ENCODE results near the gene GPSM3. TPM values are rescaled to one million over a fixed set of nuclear protein-coding genes. Genes with fewer than 3 reads are reported as not detected.

The GPSM3 gene
- total RNA-seq: 10 to 100 TPM; 18.9 to 80.4 (median 30.6) TPM

- H3K27me3 ChIP-seq: no peaks in the 10 kb centered on the region
- ATAC-seq (ENCODE audit: low FRiP score in 2 of 2) (no peak), DNase-seq (peak; percentile 75 to 83)
- H3K36me3 ChIP-seq: peaks cover 0 to 11% (median 4%) of the 10 kb centered on the region in 4 donors
- H3K4me3 ChIP-seq: peak within 1 kb of the TSS in 3 of 4 donors; percentile 72 to 96 (median 80)
- no peaks in the 10 kb centered on the region for H3K9me3 ChIP-seq
- no peak for TF ChIP-seq CTCF (IDR thresholded peaks at IDR 0.05)
- peak; percentile 50 to 54 for TF ChIP-seq POLR2AphosphoS5 (IDR thresholded peaks at IDR 0.05)
- peak in 2 of 4 donors; percentile 39 to 67 for TF ChIP-seq POLR2A (IDR thresholded peaks at IDR 0.05)
- no peak for TF ChIP-seq EP300 (IDR thresholded peaks at IDR 0.05)
- H3K4me1 ChIP-seq: peaks cover 66 to 81% (median 74%) of the 10 kb centered on the region in 4 donors
- peak within 1 kb of the TSS; percentile 93 to 98 (median 96) for H3K27ac ChIP-seq
- WGBS, 2 donors: 21 to 24% methylated on average over 2 to 5 of the region's 5 CpGs
These were observed at the start of gene GPSM3 for GRCh38 chr6:32192608-32193039. Gene GPSM3 (minus strand): TSS chr6:32192643. CDS start chr6:32192513, 130 bp downstream.

DNA sequence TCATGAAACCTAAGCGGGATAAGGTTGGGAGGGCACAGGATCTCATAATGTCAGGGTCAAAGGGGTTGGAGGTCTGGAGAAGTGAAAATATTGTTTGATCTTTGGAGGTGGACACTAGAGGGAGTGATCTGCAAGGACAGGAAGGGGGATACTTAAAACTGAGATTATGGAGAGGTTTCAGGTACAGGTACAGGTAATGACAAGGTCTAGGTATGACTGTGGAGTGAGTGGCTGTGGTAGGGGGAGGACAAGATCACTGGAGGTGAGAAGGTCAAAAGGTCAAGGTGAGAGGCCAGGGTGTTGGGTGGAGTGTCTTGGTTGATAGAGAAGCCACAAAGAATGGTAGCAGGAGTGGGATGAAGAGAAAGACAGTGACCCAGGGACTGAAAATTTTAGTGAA lies 48.2 kb upstream of the GPSM3 start:
- no peak overlapping the region for H3K4me3 ChIP-seq
- WGBS, 2 donors: 93 to 97% methylated on average over 1 of the region's 1 CpG
- peaks cover 8 to 18% (median 14%) of the 10 kb centered on the region in 4 donors for H3K4me1 ChIP-seq
- H3K27me3 ChIP-seq: no peaks in the 10 kb centered on the region
- DNase-seq (no peak), ATAC-seq (ENCODE audit: low FRiP score in 2 of 2) (no peak)
- H3K36me3 ChIP-seq: no peaks in the 10 kb centered on the region
- H3K9me3 ChIP-seq: no peaks in the 10 kb centered on the region
- TF ChIP-seq CTCF (IDR thresholded peaks at IDR 0.05): no peak
- H3K27ac ChIP-seq: no peak overlapping the region

- DNase-seq: no peak
- Histone ChIP-seq H3K4me3 (no peak overlapping the region), H3K36me3 (no peaks in the 10 kb centered on the region), H3K4me1 (peaks cover 1 to 9% (median 8%) of the 10 kb centered on the region in 4 donors), H3K27ac (no peak overlapping the region), H3K9me3 (no peaks in the 10 kb centered on the region), H3K27me3 (no peaks in the 10 kb centered on the region)
- ATAC-seq (ENCODE audit: low FRiP score in 2 of 2): no peak
- WGBS, 2 donors: 79 to 97% methylated on average over 2 of the region's 2 CpGs
- no peak for TF ChIP-seq POLR2A (IDR thresholded peaks at IDR 0.05)
- TF ChIP-seq EP300 (IDR thresholded peaks at IDR 0.05): no peak
These were observed 47.0 kb upstream of the GPSM3 start for GRCh38 chr6:32239462-32239861.

DNA sequence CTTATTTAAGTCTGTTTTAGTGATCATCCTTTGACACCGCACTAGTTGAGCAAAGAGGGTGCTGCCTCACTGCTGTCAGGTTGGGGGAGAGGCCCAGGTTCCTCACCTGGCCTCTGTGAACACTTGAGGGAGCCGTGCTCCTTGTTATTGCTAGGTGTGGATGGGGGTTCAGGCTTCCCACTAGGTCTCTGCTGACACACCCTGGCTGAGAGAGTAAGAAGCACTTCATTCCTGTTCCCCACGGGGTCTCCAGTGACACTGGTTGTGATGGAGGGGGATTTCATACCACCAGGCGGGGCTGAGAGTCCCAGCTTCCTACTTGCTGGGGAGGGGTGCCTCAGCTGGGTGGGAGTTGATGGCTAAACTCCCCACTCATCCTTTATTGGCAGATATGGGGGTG lies 42.5 kb upstream of the GPSM3 start:
- Histone ChIP-seq H3K27ac (peak overlapping the region; percentile 5 to 84 (median 60)), H3K27me3 (no peaks in the 10 kb centered on the region), H3K4me1 (no peaks in the 10 kb centered on the region), H3K4me3 (no peak overlapping the region), H3K36me3 (no peaks in the 10 kb centered on the region), H3K9me3 (no peaks in the 10 kb centered on the region)
- DNase-seq (no peak), ATAC-seq (ENCODE audit: low FRiP score in 2 of 2) (no peak)
- 41 to 49% methylated on average over 4 of the region's 4 CpGs for WGBS, 2 donors
- TF ChIP-seq CTCF (IDR thresholded peaks at IDR 0.05) (no peak), EP300 (IDR thresholded peaks at IDR 0.05) (no peak), POLR2AphosphoS5 (IDR thresholded peaks at IDR 0.05) (no peak), POLR2A (IDR thresholded peaks at IDR 0.05) (no peak)

DNA sequence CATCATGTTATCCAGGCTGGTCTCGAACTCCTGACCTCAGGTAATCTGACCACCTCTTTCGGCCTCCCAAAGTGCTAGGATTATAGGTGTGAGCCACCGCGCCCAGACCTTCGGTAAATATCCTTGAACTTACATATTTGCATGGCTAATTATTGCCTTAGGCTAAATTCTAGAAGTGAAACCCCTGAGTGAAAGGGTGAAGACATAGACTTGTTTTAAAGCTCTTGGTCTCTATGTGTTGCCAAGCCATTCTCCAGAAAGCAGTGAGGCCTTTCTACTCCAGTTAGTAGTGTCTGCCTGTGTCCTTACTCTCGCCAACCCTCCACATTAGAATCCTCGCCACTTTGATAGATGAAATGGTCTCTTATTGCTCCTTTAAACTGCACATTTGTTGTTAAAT lies 34.0 kb upstream of the GPSM3 start:
- H3K4me1 ChIP-seq: peaks cover 5 to 13% (median 8%) of the 10 kb centered on the region in 4 donors
- H3K36me3 ChIP-seq: peaks cover 0 to 3% (median 0%) of the 10 kb centered on the region in 4 donors
- no peak for ATAC-seq (ENCODE audit: low FRiP score in 2 of 2)
- H3K27ac ChIP-seq: peak overlapping the region in 1 of 4 donors; percentile 34
- H3K27me3 ChIP-seq: no peaks in the 10 kb centered on the region
- no peaks in the 10 kb centered on the region for H3K9me3 ChIP-seq
- WGBS, 2 donors: 86 to 87% methylated on average over 7 of the region's 7 CpGs
- TF ChIP-seq POLR2AphosphoS5 (IDR thresholded peaks at IDR 0.05) (no peak), EP300 (IDR thresholded peaks at IDR 0.05) (no peak), CTCF (IDR thresholded peaks at IDR 0.05) (no peak), POLR2A (IDR thresholded peaks at IDR 0.05) (no peak)
- H3K4me3 ChIP-seq: no peak overlapping the region
- no peak for DNase-seq

All from upper lobe of left lung (tissue), 6 donors.